Panc1 (cell line): ENCODE results near the gene IMP4. TPM values are rescaled to one million over a fixed set of nuclear protein-coding genes. Genes with fewer than 3 reads are reported as not detected.

Source experiments
- ATAC-seq: fragments of 200-7000 bp; cut with Tn5 transposase; 2 replicates; pipeline ENCODE4 v1.9.1; 2020; ENCODE audit warnings: mild to moderate bottlenecking, moderate library complexity
- BruUV-seq: library from RNA; stranded (reverse); fragments of 400-500 nt; replicated peaks from 2 replicates; lab custom pipeline; 2021; lab: Mats Ljungman, UMichigan
- CTCF ChIA-PET: fragments of 300-600 bp; sonication (Branson Sonifier 250); formaldehyde crosslinking; loops from one replicate; lab custom pipeline; 2022; ENCODE audit warnings: antibody characterized with exemption; lab: Charles Lee
- POLR2A ChIA-PET: fragments of 300-600 bp; sonication (Branson Sonifier 250); formaldehyde crosslinking; loops from one replicate; lab custom pipeline; 2022; ENCODE audit warnings: antibody characterized with exemption; lab: Charles Lee
- DNase-seq: peaks from one replicate; pipeline ENCODE4 v3.0.0-alpha.2; 2010; ENCODE audit warnings: low read depth, low spot score
- H3K27ac ChIP-seq: 2 replicates; pipeline ENCODE4 v1.5.1; 2011; ENCODE audit warnings: mild to moderate bottlenecking, low read length, inconsistent platforms
- H3K27me3 ChIP-seq: fragments of 200-500 bp; sonication (Bioruptor generic); 2 replicates; pipeline ENCODE4 v1.6.0; 2014; ENCODE audit warnings: low read length, inconsistent platforms; ENCODE audit not compliant: control insufficient read depth, insufficient read depth
- H3K36me3 ChIP-seq: fragments of 200-500 bp; sonication (Bioruptor generic); 2 replicates; pipeline ENCODE4 v1.5.1; 2014; ENCODE audit warnings: inconsistent platforms, mild to moderate bottlenecking, low read length, moderate library complexity; ENCODE audit not compliant: control insufficient read depth, insufficient read depth
- H3K4me1 ChIP-seq: 2 replicates; pipeline ENCODE4 v1.5.1; 2011; ENCODE audit warnings: inconsistent platforms, mild to moderate bottlenecking, low read length, moderate library complexity; ENCODE audit not compliant: control insufficient read depth, insufficient read depth
- H3K4me3 ChIP-seq, 2 experiments: 2 replicates each; pipeline ENCODE4 v1.5.1; 2011 to 2012; ENCODE audit warnings: low read depth in 2 of 2, low read length in 2 of 2, mild to moderate bottlenecking in 2 of 2, inconsistent platforms in 1 of 2, moderate library complexity in 1 of 2
- H3K9me3 ChIP-seq: fragments of 200-500 bp; sonication (Bioruptor generic); 2 replicates; pipeline ENCODE4 v1.5.1; 2014; ENCODE audit warnings: low read depth, mild to moderate bottlenecking, inconsistent platforms, low read length, moderate library complexity; ENCODE audit not compliant: control insufficient read depth, insufficient read depth
- POLR2AphosphoS5 ChIP-seq: IDR thresholded peaks from 2 replicates; pipeline ENCODE4 v1.6.1; 2012; ENCODE audit warnings: mild to moderate bottlenecking, low read depth, low read length, moderate library complexity
- SIN3A ChIP-seq: IDR thresholded peaks from 2 replicates; pipeline ENCODE4 v1.6.1; 2012; ENCODE audit warnings: low read depth, mild to moderate bottlenecking, low read length, moderate library complexity, borderline replicate concordance; ENCODE audit not compliant: insufficient read depth
- TCF7L2 ChIP-seq: IDR thresholded peaks from 2 replicates; pipeline ENCODE4 v1.6.1; 2011; ENCODE audit warnings: mild to moderate bottlenecking, low read depth, low read length, inconsistent platforms
- in situ Hi-C: cut with HindIII; loops from 2 replicates; pipeline ENCODE4 v1.10.0; 2016; ENCODE audit warnings: low sequenced_read_pairs, low pct_unique_long_range_greater_than_20kb
- intact Hi-C: fragments of 100-400 bp; cut with micrococcal nuclease; formaldehyde crosslinking; loops from one replicate; pipeline ENCODE4 v1.10.0; 2022; ENCODE audit not compliant: unreplicated experiment
- total RNA-seq: library from RNA; stranded (reverse); gene quantifications from one replicate; pipeline ENCODE4 v1.2.1, GENCODE V29; 2021; ENCODE audit not compliant: unreplicated experiment
- TF ChIP-seq, protein P1 (sequence below), 2 experiments: IDR thresholded peaks; 2 replicates each; pipeline ENCODE4 v1.6.1; 2011 to 2012; ENCODE audit warnings: low read depth in 2 of 2, control low read depth in 1 of 2, low read length in 1 of 2, mild to moderate bottlenecking in 1 of 2, moderate library complexity in 1 of 2; ENCODE audit not compliant: insufficient read depth in 1 of 2
- TF ChIP-seq, protein P2 (sequence below): fragments of 450-650 bp; IDR thresholded peaks from 2 replicates; pipeline ENCODE4 v1.5.1; 2017; ENCODE audit warnings: mild to moderate bottlenecking

The IMP4 gene
- total RNA-seq, 1 experiment from 2014 or later, result 104 TPM

DNA sequence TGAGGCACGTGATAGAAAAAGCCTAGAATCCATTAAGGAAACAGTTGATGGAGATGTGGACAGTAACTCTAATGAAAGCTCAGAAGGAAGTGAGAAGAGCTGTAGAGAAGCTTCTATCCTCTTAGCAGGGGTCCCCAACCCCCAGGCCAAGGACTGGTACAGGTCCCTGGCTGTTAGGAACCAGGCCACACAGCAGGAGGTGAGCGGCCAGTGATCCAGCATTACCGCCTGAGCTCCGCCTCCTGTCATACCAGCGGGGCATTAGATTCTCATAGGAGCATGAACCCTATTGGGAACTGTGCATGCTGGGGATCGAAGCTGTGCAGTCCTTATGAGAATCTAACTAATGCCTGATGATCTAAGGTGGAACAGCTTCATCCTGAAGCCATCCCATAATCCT is 8.7 kb upstream of the IMP4 start:
- Histone ChIP-seq H3K36me3 (no peaks in the 10 kb centered on the region), H3K9me3 (peaks cover 3% of the 10 kb centered on the region; the same call in 1 of the 2 replicates), H3K4me3 (no peak overlapping the region), H3K27ac (no peak overlapping the region), H3K27me3 (no peaks in the 10 kb centered on the region), H3K4me1 (peaks cover 6% of the 10 kb centered on the region)
- ChIA-PET POLR2A (interaction anchor here (0.6 kb wide), 1 partner anchor 120 kb away, joined by 14 read pairs; no protein-coding TSS in a partner anchor), CTCF (interaction anchor here (0.6 to 0.7 kb wide), 2 partner anchors 8 to 174 kb away, joined by 3 to 4 read pairs; partner anchors contain the start of gene IMP4)
- no peak for TF ChIP-seq SIN3A
- TF ChIP-seq, protein P1, sequence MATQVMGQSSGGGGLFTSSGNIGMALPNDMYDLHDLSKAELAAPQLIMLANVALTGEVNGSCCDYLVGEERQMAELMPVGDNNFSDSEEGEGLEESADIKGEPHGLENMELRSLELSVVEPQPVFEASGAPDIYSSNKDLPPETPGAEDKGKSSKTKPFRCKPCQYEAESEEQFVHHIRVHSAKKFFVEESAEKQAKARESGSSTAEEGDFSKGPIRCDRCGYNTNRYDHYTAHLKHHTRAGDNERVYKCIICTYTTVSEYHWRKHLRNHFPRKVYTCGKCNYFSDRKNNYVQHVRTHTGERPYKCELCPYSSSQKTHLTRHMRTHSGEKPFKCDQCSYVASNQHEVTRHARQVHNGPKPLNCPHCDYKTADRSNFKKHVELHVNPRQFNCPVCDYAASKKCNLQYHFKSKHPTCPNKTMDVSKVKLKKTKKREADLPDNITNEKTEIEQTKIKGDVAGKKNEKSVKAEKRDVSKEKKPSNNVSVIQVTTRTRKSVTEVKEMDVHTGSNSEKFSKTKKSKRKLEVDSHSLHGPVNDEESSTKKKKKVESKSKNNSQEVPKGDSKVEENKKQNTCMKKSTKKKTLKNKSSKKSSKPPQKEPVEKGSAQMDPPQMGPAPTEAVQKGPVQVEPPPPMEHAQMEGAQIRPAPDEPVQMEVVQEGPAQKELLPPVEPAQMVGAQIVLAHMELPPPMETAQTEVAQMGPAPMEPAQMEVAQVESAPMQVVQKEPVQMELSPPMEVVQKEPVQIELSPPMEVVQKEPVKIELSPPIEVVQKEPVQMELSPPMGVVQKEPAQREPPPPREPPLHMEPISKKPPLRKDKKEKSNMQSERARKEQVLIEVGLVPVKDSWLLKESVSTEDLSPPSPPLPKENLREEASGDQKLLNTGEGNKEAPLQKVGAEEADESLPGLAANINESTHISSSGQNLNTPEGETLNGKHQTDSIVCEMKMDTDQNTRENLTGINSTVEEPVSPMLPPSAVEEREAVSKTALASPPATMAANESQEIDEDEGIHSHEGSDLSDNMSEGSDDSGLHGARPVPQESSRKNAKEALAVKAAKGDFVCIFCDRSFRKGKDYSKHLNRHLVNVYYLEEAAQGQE (IDR thresholded peaks at IDR 0.05; ENCODE audit: insufficient read depth in 1 of 2, low read depth in 2 of 2, low read length in 1 of 2), result no peak
- TF ChIP-seq, protein P2, sequence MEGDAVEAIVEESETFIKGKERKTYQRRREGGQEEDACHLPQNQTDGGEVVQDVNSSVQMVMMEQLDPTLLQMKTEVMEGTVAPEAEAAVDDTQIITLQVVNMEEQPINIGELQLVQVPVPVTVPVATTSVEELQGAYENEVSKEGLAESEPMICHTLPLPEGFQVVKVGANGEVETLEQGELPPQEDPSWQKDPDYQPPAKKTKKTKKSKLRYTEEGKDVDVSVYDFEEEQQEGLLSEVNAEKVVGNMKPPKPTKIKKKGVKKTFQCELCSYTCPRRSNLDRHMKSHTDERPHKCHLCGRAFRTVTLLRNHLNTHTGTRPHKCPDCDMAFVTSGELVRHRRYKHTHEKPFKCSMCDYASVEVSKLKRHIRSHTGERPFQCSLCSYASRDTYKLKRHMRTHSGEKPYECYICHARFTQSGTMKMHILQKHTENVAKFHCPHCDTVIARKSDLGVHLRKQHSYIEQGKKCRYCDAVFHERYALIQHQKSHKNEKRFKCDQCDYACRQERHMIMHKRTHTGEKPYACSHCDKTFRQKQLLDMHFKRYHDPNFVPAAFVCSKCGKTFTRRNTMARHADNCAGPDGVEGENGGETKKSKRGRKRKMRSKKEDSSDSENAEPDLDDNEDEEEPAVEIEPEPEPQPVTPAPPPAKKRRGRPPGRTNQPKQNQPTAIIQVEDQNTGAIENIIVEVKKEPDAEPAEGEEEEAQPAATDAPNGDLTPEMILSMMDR, result no peak
- no peak for TF ChIP-seq TCF7L2
- TF ChIP-seq POLR2AphosphoS5, result no peak
- no peak for ATAC-seq
- DNase-seq, result no peak
- intact Hi-C loops, result loop anchor here (5.0 to 10.0 kb wide), 2 partner anchors 152 to 179 kb away; partner anchors contain the start of genes MZT2B and SMPD4
- BruUV-seq, result no TSS peak
- in situ Hi-C loops, result no loop called here

DNA sequence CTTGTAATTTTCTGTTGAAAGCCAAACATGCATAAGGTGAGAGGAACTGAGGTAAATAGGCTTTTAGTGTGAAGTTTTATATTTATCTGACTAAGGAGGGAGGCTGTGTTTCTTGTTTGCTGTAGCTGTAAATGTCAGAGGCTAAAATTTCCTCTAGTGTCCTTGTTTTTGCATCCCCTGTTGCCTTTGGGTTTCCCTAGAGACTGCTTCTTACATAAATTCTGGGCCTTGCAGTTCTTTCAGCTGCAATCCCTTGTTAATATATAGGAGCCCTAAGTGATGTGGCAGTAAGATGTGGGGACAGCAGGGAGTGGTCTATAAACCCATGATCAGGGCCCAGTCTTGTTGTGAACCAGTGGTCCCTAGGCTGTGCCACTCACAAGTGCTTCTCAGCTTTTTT is 7.5 kb upstream of the IMP4 start:
- H3K27ac ChIP-seq, result no peak overlapping the region
- intact Hi-C loops, result loop anchor here (10.0 kb wide), 1 partner anchor 180 kb away; no protein-coding TSS in a partner anchor
- peaks cover 3% of the 10 kb centered on the region; the same call in 1 of the 2 replicates for H3K9me3 ChIP-seq
- no peaks in the 10 kb centered on the region for H3K27me3 ChIP-seq
- BruUV-seq, result no TSS peak
- TF ChIP-seq SIN3A, result no peak
- TF ChIP-seq, protein P1 (IDR thresholded peaks at IDR 0.05; ENCODE audit: insufficient read depth in 1 of 2, low read depth in 2 of 2, low read length in 1 of 2), result no peak
- TF ChIP-seq TCF7L2, result no peak
- TF ChIP-seq, protein P2, result no peak
- TF ChIP-seq POLR2AphosphoS5, result no peak
- DNase-seq, result no peak
- H3K4me3 ChIP-seq, result no peak overlapping the region
- H3K36me3 ChIP-seq, result no peaks in the 10 kb centered on the region
- POLR2A ChIA-PET, result no interaction called here
- in situ Hi-C loops, result no loop called here
- CTCF ChIA-PET, result no interaction called here
- H3K4me1 ChIP-seq, result peaks cover 6% of the 10 kb centered on the region
- no peak for ATAC-seq
